HG02970 (cell line): ENCODE data around the gene KIZ.
"Not testable (repeated sequence)": the region's sequence is repeated elsewhere in the genome, so short reads cannot be mapped to it uniquely, and the experiment has no call there.

Experiments
- ATAC-seq: cut with Tn5 transposase; IDR thresholded peaks from one replicate; pipeline ENCODE4 v1.9.1; 2021; ENCODE audit warnings: mild to moderate bottlenecking, moderate library complexity, moderate number of reproducible peaks; ENCODE audit not compliant: unreplicated experiment, low FRiP score

KIZ gene

GRCh38 chr20:21167261-21167660 is 41.4 kb downstream of the KIZ start:
- no peak for ATAC-seq

- ATAC-seq: not testable (repeated sequence)
Observed at GRCh38 chr20:21168061-21168460, 42.2 kb downstream of the KIZ start.

GRCh38 chr20:21172626-21173025 is 46.7 kb downstream of the KIZ start:
- no peak for ATAC-seq

GRCh38 chr20:21173485-21173884 is 47.6 kb downstream of the KIZ start:
- ATAC-seq: no peak

- no peak for ATAC-seq
Observed at GRCh38 chr20:21174516-21175239, 48.8 kb downstream of the KIZ start.

- no peak for ATAC-seq
Observed at GRCh38 chr20:21175433-21175832, 49.6 kb downstream of the KIZ start.

GRCh38 chr20:21177767-21178166 is 51.9 kb downstream of the KIZ start:
- no peak for ATAC-seq

GRCh38 chr20:21179757-21180156 is 53.9 kb downstream of the KIZ start:
- no peak for ATAC-seq

GRCh38 chr20:21180248-21180647 is 54.4 kb downstream of the KIZ start:
- no peak for ATAC-seq

- no peak for ATAC-seq
Observed at GRCh38 chr20:21181028-21181427, 55.1 kb downstream of the KIZ start.

GRCh38 chr20:21182832-21183563 is 57.1 kb downstream of the KIZ start:
- no peak for ATAC-seq

- ATAC-seq: no peak
Observed at GRCh38 chr20:21183722-21184121, 57.8 kb downstream of the KIZ start.

GRCh38 chr20:21184819-21185218 is 58.9 kb downstream of the KIZ start:
- no peak for ATAC-seq

GRCh38 chr20:21185849-21186248 is 60.0 kb downstream of the KIZ start:
- ATAC-seq: no peak

GRCh38 chr20:21189761-21190523 is 64.1 kb downstream of the KIZ start:
- no peak for ATAC-seq

GRCh38 chr20:21190869-21191268 is 65.0 kb downstream of the KIZ start:
- ATAC-seq: no peak

GRCh38 chr20:21191839-21192238 is 66.0 kb downstream of the KIZ start:
- no peak for ATAC-seq

GRCh38 chr20:21202259-21202658 is 76.4 kb downstream of the KIZ start:
- no peak for ATAC-seq

- no peak for ATAC-seq
Observed at GRCh38 chr20:21203088-21203656, 77.3 kb downstream of the KIZ start.

- ATAC-seq: no peak
Observed at GRCh38 chr20:21206584-21206983, 80.7 kb downstream of the KIZ start.

GRCh38 chr20:21208999-21209398 is 83.1 kb downstream of the KIZ start:
- ATAC-seq: no peak
